ENCODE measurements around the gene HAO2. TPM values are rescaled to one million over a fixed set of nuclear protein-coding genes. Genes with fewer than 3 reads are reported as not detected.

HAO2 gene
- total RNA-seq, 1 experiment from 2014 or later = 0.13 TPM

DNA sequence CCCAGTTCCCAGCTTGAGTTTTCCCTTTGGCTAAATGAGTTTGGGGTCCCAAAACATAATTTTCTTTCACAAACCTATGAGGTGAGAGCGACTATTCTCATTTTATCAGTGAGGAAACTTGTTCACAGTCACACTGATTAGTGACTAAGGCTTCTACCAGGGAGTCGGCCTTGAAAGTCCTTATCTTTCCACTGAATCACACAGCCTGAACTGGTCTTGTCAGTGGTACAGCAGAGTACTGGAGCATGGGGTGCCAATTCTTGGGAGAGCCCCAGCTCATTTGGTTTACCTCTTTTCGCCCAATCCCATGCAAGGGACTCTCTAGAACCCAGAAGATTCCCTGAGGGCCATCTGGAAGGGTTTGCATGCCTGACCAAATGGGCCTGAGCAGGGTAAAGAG lies 63.3 kb downstream of the HAO2 start:
- H2AFZ ChIP-seq (ENCODE audit: low read length) = no peak overlapping the region

More for the DNA sequence above, 63.3 kb downstream of the HAO2 start:
- Histone ChIP-seq H3K79me2 (ENCODE audit: insufficient read depth, low read length) (no peaks in the 10 kb centered on the region), H3K79me1 (ENCODE audit: insufficient read depth, low read depth, low read length, poor library complexity, severe bottlenecking) (no peaks in the 10 kb centered on the region), H3K56ac (ENCODE audit: insufficient read length, low read depth, low read length) (no peak overlapping the region), H4K20me1 (ENCODE audit: control insufficient read depth, insufficient read depth, insufficient read length) (no peaks in the 10 kb centered on the region), H3K27ac (ENCODE audit: insufficient read length, low read depth, low read length) (no peak overlapping the region), H3K9ac (ENCODE audit: extremely low read depth, insufficient read length, low read length) (no peak overlapping the region), H2BK12ac (ENCODE audit: insufficient read length, low read depth, low read length) (no peak overlapping the region), H2BK20ac (ENCODE audit: low read depth, low read length, poor library complexity, severe bottlenecking) (no peak overlapping the region), H3K4ac (ENCODE audit: low read depth, low read length) (no peak overlapping the region), H3K14ac (ENCODE audit: insufficient read depth, low read length) (no peak overlapping the region), H3T11ph (ENCODE audit: low read length) (no peak overlapping the region), H2AK5ac (ENCODE audit: insufficient read length, low read length) (no peak overlapping the region), H4K5ac (ENCODE audit: insufficient read length, low read depth, low read length) (no peak overlapping the region), H3K18ac (ENCODE audit: insufficient read length, low read depth, low read length) (no peak overlapping the region), H3K4me2 (ENCODE audit: insufficient read depth, insufficient read length, low read length) (no peak overlapping the region), H3K4me1 (ENCODE audit: insufficient read depth, low read length) (no peaks in the 10 kb centered on the region), H2BK15ac (ENCODE audit: low read depth, low read length) (no peak overlapping the region), H4K91ac (ENCODE audit: insufficient read length, low read depth, low read length) (no peak overlapping the region), H3K23ac (ENCODE audit: insufficient read length, low read depth, low read length) (no peak overlapping the region), H3K9me3 (ENCODE audit: control insufficient read depth, low read depth, low read length) (no peaks in the 10 kb centered on the region), H3K23me2 (ENCODE audit: insufficient read length, low read depth, low read length, poor library complexity, severe bottlenecking) (no peaks in the 10 kb centered on the region), H2BK120ac (ENCODE audit: low read depth, low read length, poor library complexity, severe bottlenecking) (no peak overlapping the region), H4K8ac (replicated peaks; ENCODE audit: insufficient read length, low read depth, low read length) (no peak overlapping the region), H2BK5ac (ENCODE audit: insufficient read length, low read length) (no peak overlapping the region), H3K27me3 (ENCODE audit: insufficient read depth, low read length) (no peaks in the 10 kb centered on the region)
- H3K27ac Mint-ChIP-seq = no peak overlapping the region
- H3K27me3 Mint-ChIP-seq (ENCODE audit: low read depth) = peaks cover 2% of the 10 kb centered on the region; the same call in 1 of the 2 replicates
- TF ChIP-seq, protein P1, sequence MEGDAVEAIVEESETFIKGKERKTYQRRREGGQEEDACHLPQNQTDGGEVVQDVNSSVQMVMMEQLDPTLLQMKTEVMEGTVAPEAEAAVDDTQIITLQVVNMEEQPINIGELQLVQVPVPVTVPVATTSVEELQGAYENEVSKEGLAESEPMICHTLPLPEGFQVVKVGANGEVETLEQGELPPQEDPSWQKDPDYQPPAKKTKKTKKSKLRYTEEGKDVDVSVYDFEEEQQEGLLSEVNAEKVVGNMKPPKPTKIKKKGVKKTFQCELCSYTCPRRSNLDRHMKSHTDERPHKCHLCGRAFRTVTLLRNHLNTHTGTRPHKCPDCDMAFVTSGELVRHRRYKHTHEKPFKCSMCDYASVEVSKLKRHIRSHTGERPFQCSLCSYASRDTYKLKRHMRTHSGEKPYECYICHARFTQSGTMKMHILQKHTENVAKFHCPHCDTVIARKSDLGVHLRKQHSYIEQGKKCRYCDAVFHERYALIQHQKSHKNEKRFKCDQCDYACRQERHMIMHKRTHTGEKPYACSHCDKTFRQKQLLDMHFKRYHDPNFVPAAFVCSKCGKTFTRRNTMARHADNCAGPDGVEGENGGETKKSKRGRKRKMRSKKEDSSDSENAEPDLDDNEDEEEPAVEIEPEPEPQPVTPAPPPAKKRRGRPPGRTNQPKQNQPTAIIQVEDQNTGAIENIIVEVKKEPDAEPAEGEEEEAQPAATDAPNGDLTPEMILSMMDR (conservative IDR thresholded peaks at IDR 0.05) = no peak
- no peak overlapping the region for H3K4me3 Mint-ChIP-seq
- peaks cover 6 to 9% of the 10 kb centered on the region in 2 experiments for H3K4me1 Mint-ChIP-seq
- no peaks in the 10 kb centered on the region for H3K36me3 Mint-ChIP-seq (ENCODE audit: insufficient read depth in 1 of 3, low read depth in 3 of 3)
- no peaks in the 10 kb centered on the region for H3K9me3 Mint-ChIP-seq
- no peak for DNase-seq
- no CpG with 5 or more reads among the region's 3 CpGs for WGBS (ENCODE audit: extremely low coverage, insufficient read length, low lambda C conversion rate)
